Esophagus muscularis mucosa (tissue), 4 donors: ENCODE results near the gene TAS1R1. TPM values are rescaled to one million over a fixed set of nuclear protein-coding genes. Genes with fewer than 3 reads are reported as not detected.

Experiments used
- DNase-seq: peaks from one replicate; pipeline ENCODE4 v3.0.0-alpha.2; 2017; ENCODE audit errors: extremely low spot score
- H3K27ac ChIP-seq, 4 donors: fragments of 200-600 bp; sonication (generic); replicated peaks in 1 of 4; 1 replicate in 3 of 4; 2 replicates in 1 of 4; pipeline ENCODE4 v1.5.1; 2016 to 2019; ENCODE audit warnings: mild to moderate bottlenecking in 1 of 4
- H3K27me3 ChIP-seq, 4 donors: fragments of 200-600 bp; sonication (generic); one replicate each; pipeline versions ENCODE4 v1.5.1 to v1.6.0; 2016 to 2019
- H3K36me3 ChIP-seq, 4 donors: fragments of 200-600 bp; sonication (generic); one replicate each; pipeline ENCODE4 v1.5.1; 2016 to 2019
- H3K4me1 ChIP-seq, 4 donors: fragments of 200-600 bp; sonication (generic); one replicate each; pipeline ENCODE4 v1.5.1; 2016 to 2019
- H3K4me3 ChIP-seq, 4 donors: fragments of 200-600 bp; sonication (generic); 1 replicate in 2 of 4; 2 replicates in 2 of 4; pipeline ENCODE4 v1.5.1; 2016 to 2019; ENCODE audit warnings: mild to moderate bottlenecking in 4 of 4, moderate library complexity in 1 of 4
- H3K9me3 ChIP-seq, 4 donors: fragments of 200-600 bp; sonication (generic); 1 replicate in 3 of 4; 2 replicates in 1 of 4; pipeline ENCODE4 v1.5.1; 2016 to 2019
- EP300 ChIP-seq: sonication (generic); formaldehyde crosslinking; IDR thresholded peaks from one replicate; pipeline ENCODE4 v1.6.1; 2017; ENCODE audit warnings: antibody characterized with exemption
- POLR2A ChIP-seq: fragments of 450-650 bp; IDR thresholded peaks from one replicate; pipeline ENCODE4 v1.6.1; 2017; ENCODE audit warnings: antibody characterized with exemption, moderate library complexity, mild to moderate bottlenecking, low read depth
- POLR2AphosphoS5 ChIP-seq, 2 donors: sonication (generic); formaldehyde crosslinking; IDR thresholded peaks; one replicate each; pipeline ENCODE4 v1.6.1; 2017; ENCODE audit warnings: antibody characterized with exemption in 2 of 2
- WGBS: methylation state at CpG from one replicate; pipeline ENCODE4 v1.1.5; 2018; 5-methylcytosine and 5-hydroxymethylcytosine counted together
- intact Hi-C: fragments of 100-400 bp; cut with DNase I; formaldehyde crosslinking; loops from one replicate; pipeline ENCODE4 v1.15.1; 2023
- total RNA-seq, 4 donors: library from RNA; depleted of rRNA; stranded (reverse); fragments of >200 nt; gene quantifications; one replicate each; pipeline versions ENCODE4 v1.1.0 to v1.2.1, GENCODE V29; 2016
- TF ChIP-seq, protein P1 (sequence below), 3 experiments: fragments of 200-600 bp in 2 of 3; fragments of 450-650 bp in 1 of 3; sonication (generic) in 2 of 3; IDR thresholded peaks; one replicate each; pipeline ENCODE4 v1.5.1; 2017 to 2019; ENCODE audit warnings: antibody characterized with exemption in 3 of 3, mild to moderate bottlenecking in 2 of 3, moderate library complexity in 1 of 3

TAS1R1 gene
- total RNA-seq, 4 donors from 2014 or later = not detected

DNA sequence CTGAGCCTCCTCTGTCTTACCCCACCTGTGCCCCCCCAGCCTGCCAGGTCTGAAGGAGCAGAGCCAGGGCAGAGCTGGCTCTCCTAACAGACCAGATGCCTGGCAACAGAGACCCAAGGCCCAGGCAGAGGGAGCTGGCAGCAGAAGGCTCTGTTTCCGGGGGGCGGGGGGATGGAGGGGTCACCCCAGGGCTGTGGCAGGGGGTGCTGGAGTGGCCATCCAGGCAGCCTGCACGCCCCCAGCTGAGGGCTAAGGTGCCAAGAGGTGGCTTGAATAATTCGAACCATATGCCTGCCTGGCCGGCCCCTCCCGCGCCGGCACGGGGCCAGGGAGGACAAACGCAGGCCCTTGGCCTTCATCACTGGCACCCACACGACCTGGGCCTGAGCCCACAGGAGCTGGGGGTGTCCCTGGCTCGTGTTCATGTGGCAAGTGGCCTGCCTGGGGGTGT is 47.6 kb upstream of the TAS1R1 start:
- Histone ChIP-seq H3K4me1 (peaks cover 3 to 6% (median 4%) of the 10 kb centered on the region in 4 donors), H3K27ac (no peak overlapping the region), H3K36me3 (no peaks in the 10 kb centered on the region), H3K27me3 (peaks cover 0 to 35% (median 0%) of the 10 kb centered on the region in 4 donors), H3K9me3 (no peaks in the 10 kb centered on the region), H3K4me3 (no peak overlapping the region)
- no peak for DNase-seq
- TF ChIP-seq EP300 = no peak
- no peak for TF ChIP-seq POLR2A
- intact Hi-C loops = no loop called here
- 76% methylated on average over 8 of the region's 12 CpGs for WGBS

DNA sequence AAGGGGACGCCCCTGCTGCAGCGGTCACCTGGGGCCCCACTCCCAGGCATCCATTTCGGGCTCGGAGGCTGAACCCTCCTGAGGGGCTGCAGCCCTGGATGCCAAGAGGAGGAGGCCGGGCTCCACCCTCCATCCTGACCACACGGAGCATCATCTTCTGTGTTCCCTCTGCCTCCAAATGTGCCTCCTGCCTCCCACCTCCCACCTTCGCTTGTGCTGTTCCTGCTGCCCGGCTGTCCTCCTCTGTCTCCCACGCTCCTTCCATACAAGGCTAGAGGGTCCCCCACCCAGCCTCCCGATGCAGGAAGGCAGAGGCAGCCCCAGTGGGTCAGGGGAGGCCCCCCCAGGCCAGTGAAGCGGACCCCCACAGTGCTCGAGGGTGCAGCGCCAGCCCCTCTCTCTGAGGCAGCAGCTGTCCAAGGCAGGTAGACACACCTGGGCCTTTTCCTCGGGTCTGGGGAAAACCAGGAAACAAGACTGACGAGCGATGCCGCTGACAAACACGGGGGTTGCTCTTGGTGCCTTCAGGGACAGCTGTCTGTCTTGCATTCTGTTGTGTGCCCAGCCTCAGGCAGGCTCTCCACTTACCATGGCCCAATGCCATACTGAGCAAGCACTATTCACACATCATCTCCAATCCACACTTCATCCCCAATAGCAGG is 46.8 kb upstream of the TAS1R1 start:
- intact Hi-C loops = no loop called here
- Histone ChIP-seq H3K4me1 (no peaks in the 10 kb centered on the region), H3K4me3 (no peak overlapping the region), H3K9me3 (no peaks in the 10 kb centered on the region), H3K27me3 (peaks cover 0 to 35% (median 0%) of the 10 kb centered on the region in 4 donors), H3K27ac (no peak overlapping the region), H3K36me3 (no peaks in the 10 kb centered on the region)
- DNase-seq = no peak
- 78% methylated on average over 14 of the region's 18 CpGs for WGBS
- TF ChIP-seq POLR2AphosphoS5 (IDR thresholded peaks at IDR 0.05) = no peak
- TF ChIP-seq, protein P1, sequence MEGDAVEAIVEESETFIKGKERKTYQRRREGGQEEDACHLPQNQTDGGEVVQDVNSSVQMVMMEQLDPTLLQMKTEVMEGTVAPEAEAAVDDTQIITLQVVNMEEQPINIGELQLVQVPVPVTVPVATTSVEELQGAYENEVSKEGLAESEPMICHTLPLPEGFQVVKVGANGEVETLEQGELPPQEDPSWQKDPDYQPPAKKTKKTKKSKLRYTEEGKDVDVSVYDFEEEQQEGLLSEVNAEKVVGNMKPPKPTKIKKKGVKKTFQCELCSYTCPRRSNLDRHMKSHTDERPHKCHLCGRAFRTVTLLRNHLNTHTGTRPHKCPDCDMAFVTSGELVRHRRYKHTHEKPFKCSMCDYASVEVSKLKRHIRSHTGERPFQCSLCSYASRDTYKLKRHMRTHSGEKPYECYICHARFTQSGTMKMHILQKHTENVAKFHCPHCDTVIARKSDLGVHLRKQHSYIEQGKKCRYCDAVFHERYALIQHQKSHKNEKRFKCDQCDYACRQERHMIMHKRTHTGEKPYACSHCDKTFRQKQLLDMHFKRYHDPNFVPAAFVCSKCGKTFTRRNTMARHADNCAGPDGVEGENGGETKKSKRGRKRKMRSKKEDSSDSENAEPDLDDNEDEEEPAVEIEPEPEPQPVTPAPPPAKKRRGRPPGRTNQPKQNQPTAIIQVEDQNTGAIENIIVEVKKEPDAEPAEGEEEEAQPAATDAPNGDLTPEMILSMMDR (IDR thresholded peaks at IDR 0.05) = no peak
- TF ChIP-seq EP300 = no peak
- no peak for TF ChIP-seq POLR2A

DNA sequence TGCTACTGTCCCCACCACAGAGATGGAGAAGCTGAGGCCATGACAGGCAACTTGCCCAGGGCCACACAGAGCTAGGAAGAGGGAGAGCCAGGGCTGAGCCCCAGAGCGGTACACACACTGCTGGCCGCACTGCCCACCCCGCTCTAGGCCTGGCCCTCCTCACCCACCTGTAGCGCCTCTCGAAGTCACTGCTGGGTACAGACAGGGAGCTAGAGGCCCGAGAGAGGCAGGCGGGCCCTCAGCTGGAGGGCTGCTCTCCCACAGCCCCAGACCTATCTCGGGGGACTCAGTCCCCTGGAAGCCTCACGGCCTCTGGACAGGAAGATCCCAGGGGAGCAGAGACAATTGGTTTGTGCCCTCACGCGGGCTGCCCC is 46.3 kb upstream of the TAS1R1 start:
- no peaks in the 10 kb centered on the region for H3K4me1 ChIP-seq
- intact Hi-C loops = no loop called here
- H3K9me3 ChIP-seq = no peaks in the 10 kb centered on the region
- H3K36me3 ChIP-seq = no peaks in the 10 kb centered on the region
- H3K4me3 ChIP-seq = no peak overlapping the region
- no peak for DNase-seq
- no peak overlapping the region for H3K27ac ChIP-seq
- H3K27me3 ChIP-seq = peaks cover 0 to 35% (median 0%) of the 10 kb centered on the region in 4 donors
- 90% methylated on average over 5 of the region's 11 CpGs for WGBS
- TF ChIP-seq POLR2AphosphoS5 (IDR thresholded peaks at IDR 0.05) = no peak
- no peak for TF ChIP-seq POLR2A
- TF ChIP-seq EP300 = no peak
- TF ChIP-seq, protein P1 (IDR thresholded peaks at IDR 0.05) = no peak

DNA sequence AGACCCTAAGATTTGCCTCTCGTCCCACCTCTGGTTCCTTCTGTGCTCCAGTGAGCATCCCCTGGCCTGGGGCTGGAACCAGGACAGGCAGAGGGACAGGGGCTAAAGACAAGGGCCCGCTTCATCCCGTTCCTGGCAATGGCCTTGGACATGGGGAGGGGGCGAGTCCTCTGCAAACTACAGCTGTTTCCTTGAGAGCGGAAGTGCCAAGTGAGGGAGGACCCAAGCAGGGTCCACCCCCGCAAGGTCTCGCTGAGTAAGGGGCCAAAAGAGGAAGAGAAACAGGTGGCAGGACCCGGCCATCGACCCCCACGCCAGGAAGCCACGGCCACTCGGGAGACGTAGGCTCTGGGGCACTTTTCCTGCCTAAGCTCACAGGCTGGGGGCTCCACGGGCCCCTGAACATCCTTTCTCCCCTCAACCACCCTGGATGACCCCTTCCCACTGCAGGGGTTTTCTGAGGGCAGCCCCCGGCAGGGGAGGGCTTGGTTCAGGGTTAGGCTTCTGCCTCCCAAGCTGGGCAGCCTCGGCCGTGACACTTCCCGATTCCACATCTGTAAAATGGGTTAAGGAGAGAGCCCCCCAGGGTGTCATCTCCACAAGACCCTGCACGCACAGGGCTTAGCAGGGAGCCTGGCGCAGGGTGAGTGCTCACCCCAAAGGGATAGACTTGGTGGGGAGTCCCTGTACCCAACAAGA is 45.7 kb upstream of the TAS1R1 start:
- H3K9me3 ChIP-seq = no peaks in the 10 kb centered on the region
- no peak for DNase-seq
- H3K27me3 ChIP-seq = peaks cover 0 to 35% (median 0%) of the 10 kb centered on the region in 4 donors
- H3K4me1 ChIP-seq = no peaks in the 10 kb centered on the region
- no peak for TF ChIP-seq POLR2AphosphoS5 (IDR thresholded peaks at IDR 0.05)
- TF ChIP-seq EP300 = no peak
- no peak for TF ChIP-seq POLR2A
- TF ChIP-seq, protein P1 (IDR thresholded peaks at IDR 0.05) = no peak
- no peak overlapping the region for H3K27ac ChIP-seq
- intact Hi-C loops = no loop called here
- no peaks in the 10 kb centered on the region for H3K36me3 ChIP-seq
- WGBS = 64% methylated on average over 10 of the region's 20 CpGs
- H3K4me3 ChIP-seq = no peak overlapping the region

DNA sequence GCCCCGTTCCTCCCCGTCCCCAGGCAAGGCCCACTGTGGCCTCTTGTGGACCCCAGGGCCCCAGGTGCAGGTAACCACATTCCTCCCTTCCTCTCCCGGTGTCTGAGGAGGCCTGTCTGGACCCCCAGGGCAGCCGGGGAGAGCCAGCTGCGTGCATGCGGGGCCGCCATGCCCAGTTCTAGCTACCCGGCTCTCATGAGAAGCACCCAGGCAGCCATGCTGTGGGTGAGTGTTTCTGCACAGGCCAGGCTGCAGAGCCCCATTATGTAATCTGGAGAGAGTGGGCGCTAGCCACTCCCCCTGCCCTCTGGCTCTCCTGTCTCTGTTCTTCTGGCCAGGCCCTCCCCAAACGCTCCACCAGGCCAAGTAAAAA is 45.2 kb upstream of the TAS1R1 start:
- 81% methylated on average over 3 of the region's 10 CpGs for WGBS
- Histone ChIP-seq H3K9me3 (no peaks in the 10 kb centered on the region), H3K4me3 (no peak overlapping the region), H3K36me3 (no peaks in the 10 kb centered on the region), H3K4me1 (no peaks in the 10 kb centered on the region), H3K27ac (no peak overlapping the region), H3K27me3 (peaks cover 0 to 34% (median 0%) of the 10 kb centered on the region in 4 donors)
- intact Hi-C loops = no loop called here
- no peak for DNase-seq
- no peak for TF ChIP-seq POLR2A
- no peak for TF ChIP-seq EP300
- TF ChIP-seq POLR2AphosphoS5 (IDR thresholded peaks at IDR 0.05) = no peak
- TF ChIP-seq, protein P1 (IDR thresholded peaks at IDR 0.05) = no peak
